Keratinocyte (primary cell): ENCODE results near the gene OSBPL5. TPM values are rescaled to one million over a fixed set of nuclear protein-coding genes. Genes with fewer than 3 reads are reported as not detected.

Experiments
- DNase-seq: peaks from one replicate; pipeline ENCODE4 v3.0.0-alpha.2; 2011; ENCODE audit warnings: low read depth, missing footprints, low spot score
- FAIRE-seq: peaks from 2 replicates; lab custom pipeline; 2011; peaks lifted over from hg19 to GRCh38; lab: Jason Lieb, UNC
- H2AFZ ChIP-seq: 2 replicates; pipeline ENCODE4 v1.6.0; 2012; ENCODE audit warnings: low read length, control low read depth, inconsistent platforms; ENCODE audit not compliant: control insufficient read depth
- H3K27ac ChIP-seq: 2 replicates; pipeline ENCODE4 v1.5.1; 2011; ENCODE audit warnings: low read length; ENCODE audit not compliant: control insufficient read depth, insufficient read depth
- H3K27me3 ChIP-seq: 3 replicates; pipeline ENCODE4 v1.6.0; 2011; ENCODE audit warnings: low read length; ENCODE audit not compliant: control insufficient read depth, insufficient read depth; ENCODE audit errors: extremely low read depth
- H3K36me3 ChIP-seq, 2 experiments: 2 replicates in 1 of 2; 3 replicates in 1 of 2; pipeline ENCODE4 v1.5.1; 2011; ENCODE audit warnings: low read length in 2 of 2, mild to moderate bottlenecking in 1 of 2; ENCODE audit not compliant: control insufficient read depth in 2 of 2, insufficient read depth in 2 of 2; ENCODE audit errors: extremely low read depth in 1 of 2
- H3K4me1 ChIP-seq: 3 replicates; pipeline ENCODE4 v1.5.1; 2011; ENCODE audit warnings: low read length; ENCODE audit not compliant: control insufficient read depth, insufficient read depth; ENCODE audit errors: extremely low read depth
- H3K4me2 ChIP-seq: 3 replicates; pipeline ENCODE4 v1.6.0; 2011; ENCODE audit warnings: low read depth, low read length; ENCODE audit not compliant: control insufficient read depth, insufficient read depth; ENCODE audit errors: extremely low read depth
- H3K4me3 ChIP-seq, 3 experiments: fragments of 200-600 bp in 1 of 3; sonication (generic) in 1 of 3; 2 replicates in 2 of 3; 3 replicates in 1 of 3; pipeline ENCODE4 v1.5.1; 2011 to 2016; ENCODE audit warnings: low read length in 3 of 3, mild to moderate bottlenecking in 3 of 3, control low read depth in 2 of 3, inconsistent platforms in 1 of 3, low read depth in 1 of 3, mixed read lengths in 1 of 3, mixed run types in 1 of 3, moderate library complexity in 1 of 3; ENCODE audit not compliant: control insufficient read depth in 2 of 3, insufficient read depth in 2 of 3; ENCODE audit errors: extremely low read depth in 1 of 3
- H3K79me2 ChIP-seq: 2 replicates; pipeline ENCODE4 v1.6.0; 2012; ENCODE audit warnings: low read length; ENCODE audit not compliant: control insufficient read depth, insufficient read depth
- H3K9ac ChIP-seq: 3 replicates; pipeline ENCODE4 v1.6.0; 2011; ENCODE audit warnings: low read length; ENCODE audit not compliant: control insufficient read depth, insufficient read depth; ENCODE audit errors: extremely low read depth
- H3K9me1 ChIP-seq: 3 replicates; pipeline ENCODE4 v1.6.0; 2011; ENCODE audit warnings: low read length; ENCODE audit not compliant: control insufficient read depth, insufficient read depth; ENCODE audit errors: extremely low read depth
- H3K9me3 ChIP-seq: 2 replicates; pipeline ENCODE4 v1.5.1; 2012; ENCODE audit warnings: low read depth, low read length; ENCODE audit not compliant: control insufficient read depth
- H4K20me1 ChIP-seq: 3 replicates; pipeline ENCODE4 v1.6.0; 2011; ENCODE audit warnings: low read length; ENCODE audit not compliant: control insufficient read depth, insufficient read depth; ENCODE audit errors: extremely low read depth
- EZH2 ChIP-seq: IDR thresholded peaks from one replicate; pipeline ENCODE4 v1.6.1; 2012; ENCODE audit warnings: inconsistent platforms, mild to moderate bottlenecking, low read length, moderate library complexity
- dilution Hi-C: fragments of 300-500 bp; cut with MboI; formaldehyde crosslinking; loops from one replicate; pipeline ENCODE4 v1.7.0; 2020; ENCODE audit warnings: low sequenced_read_pairs; ENCODE audit not compliant: extremely low pct_ligation_motif_present
- polyA plus RNA-seq, 5 experiments: library from polyadenylated mRNA; depleted of rRNA in 3 of 5; stranded (reverse) in 3 of 5; stranded (forward) in 1 of 5; unstranded in 1 of 5; fragments of >200 nt; gene quantifications; 1 replicate in 1 of 5; 2 replicates in 3 of 5; 3 replicates in 1 of 5; pipeline versions ENCODE4 v1.2.1 to v1.2.3, GENCODE V29; 2011 to 2012; ENCODE audit warnings: missing spikeins in 2 of 5, low read depth in 1 of 5, low replicate concordance in 1 of 5
- TF ChIP-seq, protein P1 (sequence below), 3 experiments: IDR thresholded peaks in 1 of 3; conservative IDR thresholded peaks in 1 of 3; optimal IDR thresholded peaks in 1 of 3; 2 replicates in 2 of 3; 3 replicates in 1 of 3; pipeline versions ENCODE3 to v1.5.1; 2011; ENCODE audit warnings: low read length in 3 of 3, mild to moderate bottlenecking in 3 of 3, moderate library complexity in 2 of 3, control low read depth in 1 of 3, inconsistent platforms in 1 of 3; ENCODE audit not compliant: insufficient read depth in 2 of 3; ENCODE audit errors: extremely low read depth in 1 of 3

OSBPL5 gene
- polyA plus RNA-seq, 1 donor (not counting 4 experiments of a cell fraction or from before 2014, with no cell fraction given) = 3.0 TPM

DNA sequence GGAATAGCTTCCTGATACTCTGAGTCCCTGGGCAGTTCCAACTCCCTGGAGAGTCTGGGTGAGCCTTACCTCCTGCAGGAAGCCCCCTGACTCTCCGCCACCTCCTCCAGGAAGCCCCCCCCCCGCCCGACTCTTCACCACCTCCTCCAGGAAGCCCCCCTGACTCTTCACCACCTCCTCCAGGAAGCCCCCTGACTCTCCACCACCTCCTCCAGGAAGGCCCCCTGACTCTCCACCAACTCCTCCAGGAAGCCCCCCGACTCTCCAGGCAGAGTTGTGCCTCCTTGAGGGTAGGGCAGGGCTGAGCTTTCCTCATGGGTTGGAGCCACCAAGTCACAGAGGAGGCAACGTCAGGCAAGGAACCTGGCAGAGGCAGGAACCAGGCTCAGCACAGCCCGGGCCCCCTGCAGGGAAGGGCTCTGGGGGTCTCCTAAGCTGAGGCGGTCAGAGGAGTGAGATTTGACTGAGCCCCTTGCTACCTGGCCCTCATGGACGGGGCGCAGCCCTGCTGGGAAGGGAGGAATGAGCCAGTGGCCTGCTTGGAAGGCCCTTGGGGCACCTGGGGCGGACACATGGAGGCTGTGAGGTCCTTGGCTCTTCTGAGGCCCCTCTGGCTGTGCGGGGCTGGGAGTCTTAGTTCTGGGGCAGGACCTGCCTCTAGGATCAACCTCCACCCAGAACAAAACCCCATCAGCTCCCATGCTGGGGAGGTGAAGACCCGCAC, 35.4 kb upstream of the OSBPL5 start:
- no peak overlapping the region for H2AFZ ChIP-seq
- H3K4me1 ChIP-seq = no peaks in the 10 kb centered on the region
- no peak for FAIRE-seq
- H3K27ac ChIP-seq = no peak overlapping the region
- H3K9ac ChIP-seq = no peak overlapping the region
- DNase-seq = no peak
- no peaks in the 10 kb centered on the region for H3K9me3 ChIP-seq
- TF ChIP-seq EZH2 = no peak
- TF ChIP-seq, protein P1, sequence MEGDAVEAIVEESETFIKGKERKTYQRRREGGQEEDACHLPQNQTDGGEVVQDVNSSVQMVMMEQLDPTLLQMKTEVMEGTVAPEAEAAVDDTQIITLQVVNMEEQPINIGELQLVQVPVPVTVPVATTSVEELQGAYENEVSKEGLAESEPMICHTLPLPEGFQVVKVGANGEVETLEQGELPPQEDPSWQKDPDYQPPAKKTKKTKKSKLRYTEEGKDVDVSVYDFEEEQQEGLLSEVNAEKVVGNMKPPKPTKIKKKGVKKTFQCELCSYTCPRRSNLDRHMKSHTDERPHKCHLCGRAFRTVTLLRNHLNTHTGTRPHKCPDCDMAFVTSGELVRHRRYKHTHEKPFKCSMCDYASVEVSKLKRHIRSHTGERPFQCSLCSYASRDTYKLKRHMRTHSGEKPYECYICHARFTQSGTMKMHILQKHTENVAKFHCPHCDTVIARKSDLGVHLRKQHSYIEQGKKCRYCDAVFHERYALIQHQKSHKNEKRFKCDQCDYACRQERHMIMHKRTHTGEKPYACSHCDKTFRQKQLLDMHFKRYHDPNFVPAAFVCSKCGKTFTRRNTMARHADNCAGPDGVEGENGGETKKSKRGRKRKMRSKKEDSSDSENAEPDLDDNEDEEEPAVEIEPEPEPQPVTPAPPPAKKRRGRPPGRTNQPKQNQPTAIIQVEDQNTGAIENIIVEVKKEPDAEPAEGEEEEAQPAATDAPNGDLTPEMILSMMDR (optimal IDR thresholded peaks at IDR 0.05 in 1 of 3, IDR thresholded peaks at IDR 0.05 in 1 of 3, conservative IDR thresholded peaks at IDR 0.05 in 1 of 3; ENCODE audit: extremely low read depth in 1 of 3, insufficient read depth in 2 of 3, low read length in 3 of 3) = no peak
- no peak overlapping the region for H3K4me2 ChIP-seq
- peaks cover 51% of the 10 kb centered on the region for H3K27me3 ChIP-seq
- H3K9me1 ChIP-seq = no peaks in the 10 kb centered on the region
- H3K79me2 ChIP-seq = no peaks in the 10 kb centered on the region
- H3K4me3 ChIP-seq = no peak overlapping the region
- no peaks in the 10 kb centered on the region for H3K36me3 ChIP-seq
- dilution Hi-C loops = no loop called here
- H4K20me1 ChIP-seq = no peaks in the 10 kb centered on the region

DNA sequence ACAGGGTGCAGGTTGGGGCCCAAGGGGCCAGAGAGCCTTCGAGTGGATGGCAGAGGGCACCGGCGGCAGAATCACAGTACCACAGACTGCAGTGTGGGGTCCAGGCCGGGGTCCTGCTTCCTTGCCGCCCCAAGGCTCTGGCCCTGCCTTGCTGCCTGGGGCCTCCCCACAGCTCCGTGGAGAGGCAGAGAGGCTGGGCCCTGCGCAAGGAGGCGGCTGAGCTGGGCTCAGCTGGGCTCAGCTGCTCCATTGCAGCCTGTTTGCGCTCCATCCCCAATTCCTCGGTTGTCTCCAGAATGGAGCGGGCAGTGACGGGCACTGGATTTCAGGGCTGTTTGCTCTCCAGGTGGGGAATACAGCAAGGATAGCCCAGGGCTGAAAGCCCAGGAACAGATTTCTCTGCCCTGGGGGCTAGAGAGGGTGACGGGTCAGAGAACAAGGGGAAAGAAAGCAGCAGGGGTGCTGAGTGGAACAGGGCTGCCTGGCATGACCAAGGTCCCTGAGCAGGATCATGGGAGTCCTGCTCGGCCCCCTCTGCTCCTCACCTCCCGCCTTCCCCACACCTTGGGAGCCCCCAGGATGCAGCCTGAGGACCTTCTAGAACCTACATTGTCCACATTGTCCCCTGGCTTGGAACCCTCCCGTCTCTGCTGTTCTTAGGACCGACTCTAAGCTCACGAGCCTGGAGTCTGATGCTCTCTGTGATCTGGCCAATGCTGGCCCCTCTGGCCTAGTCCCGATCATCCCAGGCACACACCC, 34.6 kb upstream of the OSBPL5 start:
- Histone ChIP-seq H3K9ac (no peak overlapping the region), H3K27ac (no peak overlapping the region), H3K4me1 (no peaks in the 10 kb centered on the region), H3K4me3 (no peak overlapping the region), H3K4me2 (no peak overlapping the region), H3K27me3 (peaks cover 45% of the 10 kb centered on the region), H3K36me3 (no peaks in the 10 kb centered on the region), H2AFZ (no peak overlapping the region), H3K9me1 (no peaks in the 10 kb centered on the region), H3K9me3 (no peaks in the 10 kb centered on the region), H3K79me2 (no peaks in the 10 kb centered on the region), H4K20me1 (no peaks in the 10 kb centered on the region)
- TF ChIP-seq EZH2 = no peak
- TF ChIP-seq, protein P1 (optimal IDR thresholded peaks at IDR 0.05 in 1 of 3, IDR thresholded peaks at IDR 0.05 in 1 of 3, conservative IDR thresholded peaks at IDR 0.05 in 1 of 3; ENCODE audit: extremely low read depth in 1 of 3, insufficient read depth in 2 of 3, low read length in 3 of 3) = no peak
- FAIRE-seq = no peak
- no peak for DNase-seq
- dilution Hi-C loops = no loop called here
